SU-DHL-6 (cell line): Measurements from ENCODE around the gene NTRK2.

ENCODE experiments used
- CTCF ChIP-seq: fragments of 200-600 bp; sonication (generic); IDR thresholded peaks from one replicate; pipeline ENCODE4 v1.5.1; 2017; ENCODE audit warnings: antibody characterized with exemption, mild to moderate bottlenecking, low read length, moderate library complexity; ENCODE audit not compliant: insufficient read depth, poor library complexity, severe bottlenecking
- EZH2phosphoT487 ChIP-seq: fragments of 200-600 bp; sonication (generic), shearing (Covaris generic); conservative IDR thresholded peaks from 2 replicates; pipeline ENCODE4 v1.6.1; 2018; ENCODE audit warnings: mild to moderate bottlenecking, antibody characterized with exemption, low read length, moderate library complexity, mixed read lengths

- TF ChIP-seq CTCF (no peak), EZH2phosphoT487 (no peak)
Measured at GRCh38 chr9:84969084-84969483, 299.6 kb downstream of the NTRK2 start.
